Left renal cortex interstitium (tissue), 4 donors: ENCODE results near the gene VPS50. TPM values are rescaled to one million over a fixed set of nuclear protein-coding genes. Genes with fewer than 3 reads are reported as not detected.
A peak's percentile ranks its signal among the peaks of the same experiment; 100 is the strongest.

Experiments used
- DNase-seq, 4 donors: peaks; one replicate each; pipeline ENCODE4 v3.0.0-alpha.2; 2013; ENCODE audit warnings: low read depth in 4 of 4, low spot score in 2 of 4, missing footprints in 1 of 4
- polyA plus RNA-seq, 4 donors: library from polyadenylated mRNA; unstranded; fragments of 120-200 nt; gene quantifications; one replicate each; pipeline ENCODE4 v1.2.1, GENCODE V29; 2013; ENCODE audit not compliant: insufficient read length in 4 of 4

The VPS50 gene, protein sequence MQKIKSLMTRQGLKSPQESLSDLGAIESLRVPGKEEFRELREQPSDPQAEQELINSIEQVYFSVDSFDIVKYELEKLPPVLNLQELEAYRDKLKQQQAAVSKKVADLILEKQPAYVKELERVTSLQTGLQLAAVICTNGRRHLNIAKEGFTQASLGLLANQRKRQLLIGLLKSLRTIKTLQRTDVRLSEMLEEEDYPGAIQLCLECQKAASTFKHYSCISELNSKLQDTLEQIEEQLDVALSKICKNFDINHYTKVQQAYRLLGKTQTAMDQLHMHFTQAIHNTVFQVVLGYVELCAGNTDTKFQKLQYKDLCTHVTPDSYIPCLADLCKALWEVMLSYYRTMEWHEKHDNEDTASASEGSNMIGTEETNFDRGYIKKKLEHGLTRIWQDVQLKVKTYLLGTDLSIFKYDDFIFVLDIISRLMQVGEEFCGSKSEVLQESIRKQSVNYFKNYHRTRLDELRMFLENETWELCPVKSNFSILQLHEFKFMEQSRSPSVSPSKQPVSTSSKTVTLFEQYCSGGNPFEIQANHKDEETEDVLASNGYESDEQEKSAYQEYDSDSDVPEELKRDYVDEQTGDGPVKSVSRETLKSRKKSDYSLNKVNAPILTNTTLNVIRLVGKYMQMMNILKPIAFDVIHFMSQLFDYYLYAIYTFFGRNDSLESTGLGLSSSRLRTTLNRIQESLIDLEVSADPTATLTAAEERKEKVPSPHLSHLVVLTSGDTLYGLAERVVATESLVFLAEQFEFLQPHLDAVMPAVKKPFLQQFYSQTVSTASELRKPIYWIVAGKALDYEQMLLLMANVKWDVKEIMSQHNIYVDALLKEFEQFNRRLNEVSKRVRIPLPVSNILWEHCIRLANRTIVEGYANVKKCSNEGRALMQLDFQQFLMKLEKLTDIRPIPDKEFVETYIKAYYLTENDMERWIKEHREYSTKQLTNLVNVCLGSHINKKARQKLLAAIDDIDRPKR
- polyA plus RNA-seq: 10 to 100 TPM; 30.4 to 34.9 (median 32.5) TPM

DNA sequence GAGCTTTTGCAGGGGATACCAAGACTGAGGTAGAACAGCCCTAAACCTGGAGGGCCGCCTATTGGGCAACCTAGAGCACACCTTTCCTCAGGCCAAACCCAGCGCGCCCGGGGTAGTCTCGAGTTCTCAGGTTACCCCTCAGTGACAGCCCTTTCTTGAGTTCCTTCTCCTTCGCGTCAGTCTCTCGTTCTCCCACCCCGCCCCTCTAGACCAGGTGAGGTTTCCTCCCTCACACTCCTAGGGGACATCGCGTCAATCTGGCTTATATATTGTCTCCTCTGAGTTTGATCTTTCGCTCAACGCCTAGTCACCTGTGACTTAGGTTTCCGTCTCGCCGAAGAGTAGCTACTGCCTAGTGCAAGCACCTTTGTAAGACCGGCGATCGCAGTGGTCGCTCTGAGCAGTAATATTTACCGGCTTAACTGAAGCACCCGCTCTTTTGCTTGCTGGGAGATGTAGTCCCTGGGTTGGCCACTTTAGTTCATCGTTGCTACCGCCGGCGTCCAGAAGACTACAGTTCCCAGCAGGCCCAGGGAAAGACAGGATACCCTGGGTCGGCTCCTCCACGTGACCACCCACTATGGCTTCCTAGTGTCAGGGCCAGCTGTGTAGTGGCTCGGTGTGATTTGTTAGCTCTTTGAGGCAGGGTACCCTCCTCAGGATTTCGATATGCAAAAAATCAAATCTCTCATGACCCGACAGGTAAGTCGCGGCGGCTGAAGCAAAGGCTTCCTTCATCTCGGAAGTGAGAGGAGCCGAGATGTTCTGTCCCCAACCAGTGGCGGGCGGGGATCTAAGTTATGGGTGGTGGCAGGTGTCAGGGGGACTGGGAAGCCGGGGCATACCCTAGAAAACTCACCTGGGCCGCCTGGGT, at the start of gene VPS50:
Gene VPS50, plus strand, starts transcription at position 568 of the 874 bp plus-strand sequence. Its CDS starts 102 bp downstream, at position 670.
- DNase-seq: peak; percentile 82 to 97 (median 90)

GRCh38 chr7:93185303-93186027, 46.7 kb upstream of the VPS50 start:
- DNase-seq: no peak

DNA sequence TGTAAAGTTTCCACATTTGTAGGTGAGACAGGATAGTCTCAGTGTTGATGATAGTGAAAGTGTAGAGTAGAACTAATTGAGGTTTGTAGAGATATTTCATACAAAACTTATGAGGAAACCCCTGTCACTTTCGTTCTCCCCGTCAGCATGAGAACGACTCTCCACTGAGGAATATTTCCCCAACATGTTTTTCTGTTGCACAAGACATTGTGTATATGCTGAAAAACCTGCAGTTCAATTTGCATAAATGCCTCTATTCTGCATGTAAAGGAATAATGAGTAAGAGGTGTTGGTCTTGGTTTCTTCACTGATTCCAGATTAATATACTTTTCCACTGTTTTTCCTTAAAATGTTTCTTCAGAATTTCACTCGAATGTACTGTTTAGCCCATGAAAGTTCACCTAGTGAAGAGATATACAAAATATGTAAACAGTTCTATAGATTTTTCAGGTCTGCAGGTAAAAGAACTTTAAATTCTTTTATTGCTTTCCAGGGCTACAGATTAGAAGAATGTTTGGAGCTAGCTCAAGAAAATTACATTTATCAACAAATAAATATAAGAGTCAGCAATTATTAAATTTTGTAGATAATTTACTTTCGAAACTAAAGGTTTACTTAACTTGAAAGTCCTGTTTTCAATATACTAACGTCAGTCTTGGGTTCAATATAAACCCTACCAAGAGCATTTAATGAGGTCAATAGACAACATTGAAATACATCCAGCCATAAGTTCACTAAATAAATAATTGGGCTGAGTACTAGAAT, 43.1 kb upstream of the VPS50 start:
- no peak for DNase-seq

- no peak for DNase-seq
Measured at GRCh38 chr7:93194386-93194785, 37.8 kb upstream of the VPS50 start.

DNA sequence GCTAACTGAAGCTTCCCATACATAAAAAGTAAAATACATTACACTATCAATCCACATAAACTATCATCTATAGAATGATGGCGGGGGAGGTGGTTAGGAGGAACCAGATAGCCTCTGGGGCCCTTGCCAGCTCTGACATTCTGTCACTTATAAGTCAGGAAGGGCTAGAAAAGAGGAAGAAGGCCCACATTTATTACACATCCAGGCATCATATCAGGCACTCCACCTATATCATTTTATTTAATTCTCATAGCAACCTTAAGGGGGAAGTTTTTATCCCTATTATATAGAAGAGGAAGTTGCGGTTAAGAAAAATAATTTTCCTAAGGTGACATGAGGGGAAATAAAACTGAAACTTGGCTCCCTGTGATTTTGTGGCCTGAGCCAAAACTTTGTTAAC, 35.8 kb upstream of the VPS50 start:
- DNase-seq: no peak

- no peak for DNase-seq
Measured at GRCh38 chr7:93198472-93198871, 33.7 kb upstream of the VPS50 start.

- DNase-seq: no peak
Measured at GRCh38 chr7:93202594-93203250, 29.4 kb upstream of the VPS50 start.

- DNase-seq: no peak
Measured at GRCh38 chr7:93203496-93203895, 28.7 kb upstream of the VPS50 start.

GRCh38 chr7:93205046-93205445, 27.1 kb upstream of the VPS50 start:
- DNase-seq: no peak

DNA sequence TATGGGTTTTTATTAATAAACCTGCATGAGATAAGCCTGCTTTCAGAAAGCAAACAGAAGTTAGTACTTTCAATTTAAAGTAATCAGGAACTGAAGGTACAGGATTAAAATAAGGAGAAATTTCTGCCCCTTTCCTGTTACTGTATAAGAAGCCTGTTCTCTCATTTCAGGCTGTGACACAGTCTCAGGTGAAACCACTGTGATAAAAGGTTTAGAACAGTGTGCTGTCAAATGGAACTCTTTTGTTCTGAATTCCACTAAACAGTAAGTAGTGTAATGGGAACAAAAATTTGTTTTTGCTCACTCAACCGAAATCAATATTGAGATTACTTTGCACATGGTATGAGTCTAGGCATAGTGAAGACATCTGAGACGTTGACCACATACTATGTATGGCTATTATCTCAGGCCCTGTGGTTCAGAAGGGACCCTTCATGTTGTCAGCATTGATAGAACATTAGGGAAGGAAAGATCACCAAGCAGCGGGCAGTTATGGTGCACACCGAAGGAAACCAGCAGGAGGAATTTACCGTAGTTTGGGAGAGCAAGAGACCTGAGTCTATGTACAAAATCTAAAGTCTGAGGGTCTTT, 20.8 kb upstream of the VPS50 start:
- no peak for DNase-seq

DNA sequence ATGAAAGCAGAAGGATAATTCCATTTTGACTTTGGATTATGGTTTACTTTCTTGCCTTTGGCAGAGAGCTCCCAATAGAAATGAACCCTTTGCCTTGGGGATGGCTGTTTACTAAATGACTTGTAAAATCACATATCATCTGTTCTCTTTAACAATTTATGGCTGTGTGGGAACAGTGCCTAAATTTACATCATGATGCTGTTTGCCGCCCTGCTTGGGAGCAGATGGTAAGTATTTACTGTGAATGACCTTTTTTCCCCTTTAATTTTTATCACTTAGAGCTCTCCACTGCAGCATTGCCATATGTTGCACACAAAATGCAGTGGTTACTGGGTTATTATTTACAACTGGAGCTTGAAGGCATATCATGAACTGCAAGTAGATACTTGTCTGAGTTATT, 19.3 kb upstream of the VPS50 start:
- no peak for DNase-seq

- no peak for DNase-seq
Measured at GRCh38 chr7:93218997-93219827, 13.0 kb upstream of the VPS50 start.

- DNase-seq: no peak
Measured at GRCh38 chr7:93219868-93220267, 12.3 kb upstream of the VPS50 start.

GRCh38 chr7:93226310-93226709, 5.9 kb upstream of the VPS50 start, which contains the start of gene HEPACAM2:
TSS of gene HEPACAM2 (minus strand) at chr7:93226469.
- no peak for DNase-seq

DNA sequence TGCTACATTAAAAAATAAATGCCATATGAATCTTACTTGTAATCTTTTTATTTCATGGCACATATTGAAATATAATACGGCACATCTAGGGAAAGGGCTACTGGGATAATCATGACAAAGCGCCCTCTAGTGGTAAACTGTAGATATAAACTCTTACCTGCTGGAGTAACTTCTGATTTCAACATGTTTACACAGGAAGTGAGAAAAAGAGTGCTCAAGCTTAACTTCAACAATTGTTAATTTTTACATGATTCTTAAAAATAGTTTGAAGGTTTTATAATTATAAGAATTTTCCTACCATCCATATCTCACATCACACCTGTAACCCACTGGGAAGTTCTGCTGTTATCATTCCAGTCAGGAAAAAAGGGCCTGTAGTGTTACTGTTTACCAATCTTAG, 3.9 kb upstream of the VPS50 start:
- DNase-seq: no peak

GRCh38 chr7:93231259-93231658, 907 bp upstream of the VPS50 start:
- no peak for DNase-seq

DNA sequence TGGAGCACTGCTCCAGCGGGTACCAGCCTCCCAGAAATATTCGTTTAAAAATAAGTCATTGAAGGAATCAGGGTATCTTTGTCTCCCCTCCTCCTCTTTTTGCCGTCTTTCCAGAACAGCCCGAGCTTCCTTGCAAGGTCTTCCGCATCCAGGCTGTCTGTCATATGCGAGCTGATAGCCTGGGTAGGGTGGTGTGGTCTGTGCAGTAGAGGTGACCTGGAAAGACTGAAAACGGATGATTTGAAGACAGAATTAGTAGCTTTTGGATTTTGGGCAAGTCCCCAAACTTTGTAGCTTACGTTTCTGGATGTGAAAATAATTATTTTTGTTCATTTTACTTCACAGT, 480 bp downstream of the VPS50 start:
- no peak for DNase-seq
